ENCODE measurements around the gene OR2T29.
"Not testable (repeated sequence)": the region's sequence is repeated elsewhere in the genome, so short reads cannot be mapped to it uniquely, and the experiment has no call there.

OR2T29 gene

DNA sequence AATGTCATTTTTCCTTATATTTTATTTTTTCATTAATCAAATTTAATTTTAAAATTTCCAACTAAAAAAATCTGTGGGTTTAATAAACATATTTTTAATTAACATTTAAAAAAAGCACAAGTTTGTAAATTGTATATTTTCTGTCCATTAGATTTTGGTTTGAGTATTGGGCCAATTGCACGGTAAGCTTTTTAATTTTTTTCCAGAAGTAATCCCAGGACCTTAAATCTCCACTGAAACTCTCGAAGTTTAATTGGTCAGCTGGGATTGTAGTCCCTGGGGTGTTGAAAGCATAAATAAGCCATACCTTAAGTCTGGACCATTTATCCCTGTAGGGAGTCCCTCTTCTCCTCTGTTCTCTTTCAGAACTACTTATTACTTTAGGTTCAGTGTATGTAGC is 54.8 kb downstream of the OR2T29 start, which contains the start of gene OR2G6:
Gene OR2G6, plus strand, starts transcription at position 301 of the 400 bp plus-strand sequence. CDS start 13,574 bp downstream, outside the sequence.
- ATAC-seq: not testable (repeated sequence)

Data from activated CD4-positive, CD25-positive, alpha-beta regulatory T cell treated with anti-CD3 and anti-CD28 coated beads, Interleukin-2, amount 50 U/mL, for 24 hours (primary cell).